ENCODE data around the gene BNC2.

Gene BNC2

DNA sequence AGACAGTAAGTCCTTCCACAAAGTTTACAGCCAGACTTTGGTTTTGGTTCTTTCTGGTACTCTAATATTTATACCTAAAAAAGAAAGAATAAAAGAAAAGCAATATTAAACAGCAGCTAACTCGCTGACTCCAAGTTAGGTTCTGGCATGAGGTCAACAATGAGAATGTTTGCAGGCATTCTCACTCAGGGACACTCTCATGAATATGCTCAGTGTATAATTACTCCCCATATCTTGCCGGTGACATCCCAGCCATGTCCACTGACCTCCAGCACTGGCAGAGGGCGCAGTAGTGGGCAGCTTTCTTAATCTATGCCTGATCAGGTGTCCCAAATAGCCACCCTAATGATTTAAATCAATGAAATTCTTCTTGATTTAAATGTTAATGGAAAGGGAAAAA is 151.5 kb downstream of the BNC2 start:
- no peak for DNase-seq (ENCODE audit: low read depth in 2 of 2, low spot score in 1 of 2)

DNA sequence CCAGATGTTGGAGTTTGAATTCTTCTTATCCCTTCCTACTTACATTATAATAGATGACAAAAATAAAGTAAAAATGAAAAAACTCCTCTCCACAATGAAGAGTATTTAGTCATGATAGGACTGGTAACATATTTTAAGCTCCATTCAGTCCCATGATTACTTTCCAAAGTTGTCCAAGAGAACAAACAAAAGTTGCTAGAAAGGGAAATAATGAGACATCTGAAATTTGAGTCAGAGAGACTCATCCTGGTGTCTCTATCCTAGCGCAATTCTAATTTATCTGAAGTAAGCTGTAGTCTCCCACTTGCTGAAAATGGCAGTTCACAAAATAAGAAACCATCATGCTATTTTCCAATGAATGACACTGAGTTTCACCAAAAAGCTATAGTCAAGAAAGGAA is 152.2 kb downstream of the BNC2 start:
- no peak for DNase-seq (ENCODE audit: low read depth in 2 of 2, low spot score in 1 of 2)

GRCh38 chr9:16716601-16717000 is 153.9 kb downstream of the BNC2 start:
- no peak for DNase-seq (ENCODE audit: low read depth in 2 of 2, low spot score in 1 of 2)

DNA sequence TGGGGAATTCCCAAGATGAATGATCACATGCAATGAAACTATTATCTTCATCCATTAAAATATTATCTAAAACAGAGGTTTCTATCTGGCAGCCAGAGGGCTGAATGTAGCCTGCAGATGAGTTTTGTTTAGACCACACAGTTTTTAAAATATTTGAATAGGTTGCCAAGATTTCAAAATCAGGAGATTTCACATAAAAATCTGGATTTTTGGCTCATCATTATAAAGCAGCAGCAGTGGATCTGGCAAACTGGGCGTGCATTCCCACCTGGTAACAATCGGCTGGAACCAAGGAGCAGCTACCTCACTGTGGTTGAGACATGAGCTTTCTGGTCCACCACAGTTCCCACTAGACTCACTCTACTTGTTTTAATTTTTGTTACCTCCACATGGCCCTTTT is 155.1 kb downstream of the BNC2 start:
- no peak for DNase-seq (ENCODE audit: low read depth in 2 of 2, low spot score in 1 of 2)

GRCh38 chr9:16712787-16713186 is 157.7 kb downstream of the BNC2 start:
- no peak for DNase-seq (ENCODE audit: low read depth in 2 of 2, low spot score in 1 of 2)

GRCh38 chr9:16710888-16711287 is 159.6 kb downstream of the BNC2 start:
- no peak for DNase-seq (ENCODE audit: low read depth in 2 of 2, low spot score in 1 of 2)

- no peak for DNase-seq (ENCODE audit: low read depth in 2 of 2, low spot score in 1 of 2)
Observed at GRCh38 chr9:16709924-16710323, 160.5 kb downstream of the BNC2 start.

DNA sequence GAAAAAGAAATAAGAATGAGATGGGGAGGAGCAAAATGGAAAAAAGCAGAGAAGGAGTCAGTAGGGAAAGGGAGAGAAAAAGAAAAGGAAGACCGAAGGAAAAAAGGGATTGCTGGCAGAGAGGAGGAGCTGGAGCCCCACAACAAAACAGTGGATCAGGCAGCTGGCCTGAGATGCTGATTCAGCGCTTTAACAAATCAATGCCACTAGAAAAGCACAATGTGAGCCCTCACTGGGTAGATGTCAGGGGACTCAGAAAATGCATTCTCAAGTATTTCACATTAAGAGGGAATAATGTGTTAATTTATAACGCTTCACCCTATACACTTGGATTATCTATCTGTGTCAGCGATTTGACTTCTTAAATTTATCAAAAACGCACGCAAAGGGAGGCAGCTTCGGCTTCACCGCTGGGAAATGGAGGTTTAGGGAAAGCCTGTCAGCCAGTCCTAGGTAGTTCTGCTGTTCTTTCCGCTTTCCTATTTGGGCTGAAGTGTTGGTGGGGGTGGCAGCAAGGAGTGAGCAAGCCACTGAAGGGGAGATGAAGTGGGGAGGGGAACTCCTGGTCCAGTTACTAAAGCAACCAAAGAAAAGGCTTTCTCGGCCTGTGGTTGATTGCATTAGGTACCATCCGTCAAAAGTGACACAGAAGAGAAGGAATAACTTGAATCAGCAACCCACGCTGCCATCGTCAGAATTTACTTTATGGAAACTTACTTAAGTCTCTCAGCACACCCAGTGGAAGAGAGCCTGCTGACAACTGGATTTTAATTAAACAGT is 161.6 kb downstream of the BNC2 start:
- DNase-seq (ENCODE audit: low read depth in 2 of 2, low spot score in 1 of 2), result no peak

- DNase-seq (ENCODE audit: low read depth in 2 of 2, low spot score in 1 of 2), result no peak
Observed at GRCh38 chr9:16705111-16705604, 165.3 kb downstream of the BNC2 start.

GRCh38 chr9:16704116-16705110 is 166.1 kb downstream of the BNC2 start:
- DNase-seq (ENCODE audit: low read depth in 2 of 2, low spot score in 1 of 2), result no peak

- DNase-seq (ENCODE audit: low read depth in 2 of 2, low spot score in 1 of 2), result no peak
Observed at GRCh38 chr9:16701347-16701746, 169.1 kb downstream of the BNC2 start.

- DNase-seq (ENCODE audit: low read depth in 2 of 2, low spot score in 1 of 2), result no peak
Observed at GRCh38 chr9:16693616-16694015, 176.9 kb downstream of the BNC2 start.

GRCh38 chr9:16690628-16691027 is 179.8 kb downstream of the BNC2 start:
- DNase-seq (ENCODE audit: low read depth in 2 of 2, low spot score in 1 of 2), result no peak

DNA sequence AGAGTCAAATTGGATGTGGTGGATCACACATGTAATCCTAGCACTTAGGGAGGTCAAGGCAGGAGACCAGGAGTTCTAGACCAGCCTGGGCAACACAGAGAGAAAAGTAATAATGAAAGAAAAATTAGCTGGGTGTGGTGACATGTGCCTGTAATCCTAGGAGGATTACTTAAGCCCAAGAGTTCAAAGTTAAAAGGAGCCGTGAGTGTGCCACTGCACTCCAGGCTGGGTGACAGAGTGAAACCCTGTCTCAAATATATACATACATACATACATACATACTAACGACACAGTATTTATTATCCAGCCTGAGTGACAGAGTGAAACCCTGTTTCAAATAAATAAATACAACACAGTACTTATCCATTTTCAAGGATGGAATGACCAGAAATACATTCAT is 180.3 kb downstream of the BNC2 start:
- no peak for DNase-seq (ENCODE audit: low read depth in 2 of 2, low spot score in 1 of 2)

DNA sequence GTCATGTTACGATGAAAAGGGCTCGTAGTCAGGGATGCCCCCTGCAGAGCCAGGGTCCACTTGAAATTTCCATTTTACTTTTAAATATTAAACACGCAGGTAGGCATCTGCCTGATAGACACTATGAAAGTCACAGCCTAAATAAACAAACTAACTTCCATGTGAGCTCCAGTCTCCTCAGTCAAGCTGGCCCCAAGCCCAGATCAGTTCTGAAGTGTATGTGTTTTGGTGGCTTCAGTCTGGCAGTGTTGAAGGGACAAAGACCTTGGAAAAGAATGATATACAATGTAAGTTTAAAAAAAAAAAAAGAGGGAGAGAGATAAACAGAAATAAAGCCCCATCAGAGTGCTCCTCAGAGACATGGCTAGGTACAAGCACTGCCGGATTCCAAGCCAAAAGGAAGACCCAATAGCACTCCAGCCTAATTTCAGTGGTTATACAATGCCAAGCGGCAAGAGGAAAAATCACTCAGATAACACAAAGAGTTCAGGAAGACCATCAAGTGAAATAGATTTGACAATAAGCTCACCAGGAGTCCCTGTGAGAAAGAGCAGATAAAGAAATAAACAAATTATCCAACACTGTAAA is 181.0 kb downstream of the BNC2 start:
- DNase-seq (ENCODE audit: low read depth in 2 of 2, low spot score in 1 of 2), result no peak

DNA sequence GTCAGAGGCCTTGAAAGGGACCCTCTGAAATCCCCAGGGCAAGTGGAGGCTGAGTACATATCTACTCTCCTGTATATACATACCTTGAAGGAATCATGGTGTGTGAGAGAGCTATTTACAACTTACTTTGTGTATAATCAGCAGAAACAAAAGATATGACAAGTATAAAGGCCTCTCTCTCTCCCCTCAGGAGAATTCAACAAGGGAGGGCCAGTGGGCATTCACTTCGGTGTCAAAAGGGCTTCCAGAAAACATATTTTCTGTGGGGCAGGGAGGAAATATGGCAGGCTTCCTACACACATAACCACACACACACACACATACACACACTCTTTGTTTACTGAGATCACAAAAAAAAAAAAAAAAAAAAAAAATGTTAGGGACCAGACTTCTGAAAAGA is 181.7 kb downstream of the BNC2 start:
- no peak for DNase-seq (ENCODE audit: low read depth in 2 of 2, low spot score in 1 of 2)

GRCh38 chr9:16687678-16688369 is 182.6 kb downstream of the BNC2 start:
- DNase-seq (ENCODE audit: low read depth in 2 of 2, low spot score in 1 of 2), result no peak

DNA sequence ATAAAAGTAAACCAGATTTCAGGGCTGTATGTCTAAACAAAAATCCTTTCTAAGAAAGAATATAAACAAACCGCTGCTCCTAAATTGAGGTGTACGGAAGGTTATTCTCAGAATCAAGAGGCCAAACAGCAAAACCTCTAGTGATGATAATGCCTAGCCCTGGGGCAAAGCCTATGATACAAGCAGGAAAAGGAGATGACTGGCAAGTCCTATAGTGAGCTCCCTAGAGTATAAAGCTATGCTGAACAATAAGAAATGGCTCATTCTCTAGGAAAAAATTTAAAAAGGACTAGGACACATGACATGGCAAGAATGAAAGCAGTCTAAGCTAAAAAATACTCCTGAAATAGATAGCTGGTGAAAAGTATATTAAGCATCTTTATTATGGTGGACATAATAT is 187.1 kb downstream of the BNC2 start:
- DNase-seq (ENCODE audit: low read depth in 2 of 2, low spot score in 1 of 2), result no peak

GRCh38 chr9:16682273-16682672 is 188.2 kb downstream of the BNC2 start:
- no peak for DNase-seq (ENCODE audit: low read depth in 2 of 2, low spot score in 1 of 2)

- DNase-seq (ENCODE audit: low read depth in 2 of 2, low spot score in 1 of 2), result no peak
Observed at GRCh38 chr9:16681652-16681987, 188.8 kb downstream of the BNC2 start.

DNA sequence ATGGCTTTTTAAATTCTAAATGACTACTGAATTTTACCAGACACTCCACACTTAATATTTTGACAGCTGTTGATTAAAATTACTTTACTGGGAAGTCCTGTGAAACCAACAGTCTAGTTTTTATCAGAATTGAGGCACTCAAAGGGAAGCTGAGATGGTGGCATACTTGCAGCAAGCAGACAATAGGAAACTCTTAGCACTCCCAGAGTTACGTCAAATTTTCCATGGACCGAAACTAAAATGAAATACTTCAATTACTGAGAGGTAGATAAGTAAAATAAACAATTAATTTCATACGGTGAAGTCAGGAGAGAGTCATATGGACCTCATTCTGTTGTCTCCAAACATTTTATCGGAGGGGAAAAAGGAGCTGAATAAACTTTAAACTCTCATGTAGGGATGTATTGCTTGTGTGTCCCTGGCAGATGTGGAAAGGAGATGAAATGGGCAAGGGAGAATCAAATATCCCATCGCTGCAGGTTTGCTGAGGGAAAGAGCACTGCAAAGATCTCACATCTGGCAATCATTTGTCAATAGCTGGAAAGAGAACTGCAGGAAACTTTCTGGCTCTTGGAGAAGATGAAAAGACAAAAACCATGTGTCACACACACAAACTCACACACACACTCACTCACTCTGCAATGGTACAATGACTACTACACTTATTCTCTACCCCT is 189.4 kb downstream of the BNC2 start:
- DNase-seq (ENCODE audit: low read depth in 2 of 2, low spot score in 1 of 2), result no peak

Measured in stimulated activated CD8-positive, alpha-beta memory T cell treated with anti-CD3 and anti-CD28 coated beads, Interleukin-4, amount 100 ng/mL, for 1 hour (primary cell).